ENCODE results near the gene ZNF12. TPM values are rescaled to one million over a fixed set of nuclear protein-coding genes. Genes with fewer than 3 reads are reported as not detected.
A peak's percentile ranks its signal among the peaks of the same experiment; 100 is the strongest.
"Not testable (repeated sequence)": the region's sequence is repeated elsewhere in the genome, so short reads cannot be mapped to it uniquely, and the experiment has no call there.

Gene ZNF12
- total RNA-seq, 1 donor from 2014 or later = 30.8 TPM

DNA sequence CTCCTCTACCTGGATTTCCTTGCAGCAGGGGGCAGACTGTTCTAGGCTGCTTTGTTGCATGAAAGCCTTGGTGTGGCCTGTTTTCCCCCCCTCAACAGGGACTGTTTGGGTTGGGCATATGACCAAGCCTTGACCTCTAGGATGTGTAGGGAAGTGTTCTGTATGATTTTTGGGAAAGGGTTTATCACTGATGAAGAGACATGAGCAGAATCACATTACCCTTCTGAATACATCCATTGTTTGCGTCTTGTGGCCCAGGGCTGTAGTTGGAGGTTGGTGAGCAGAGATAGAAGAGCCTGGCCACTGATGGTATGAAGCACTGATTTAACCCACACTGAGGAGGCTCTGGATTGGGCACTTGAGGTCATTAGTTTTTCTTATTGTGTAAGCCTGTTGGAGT lies 26.6 kb downstream of the ZNF12 start:
- H3K27ac Mint-ChIP-seq (ENCODE audit: unreplicated experiment) = no peak overlapping the region
- peaks cover 72% of the 10 kb centered on the region for H3K36me3 Mint-ChIP-seq (ENCODE audit: low read depth, unreplicated experiment)
- H3K4me3 Mint-ChIP-seq (ENCODE audit: unreplicated experiment) = peak overlapping the region; percentile 0
- peaks cover 49% of the 10 kb centered on the region for H3K9me3 Mint-ChIP-seq (ENCODE audit: unreplicated experiment)
- H3K4me1 Mint-ChIP-seq (ENCODE audit: unreplicated experiment) = no peaks in the 10 kb centered on the region
- H3K27me3 Mint-ChIP-seq (ENCODE audit: unreplicated experiment) = no peaks in the 10 kb centered on the region
- TF ChIP-seq, protein P1, sequence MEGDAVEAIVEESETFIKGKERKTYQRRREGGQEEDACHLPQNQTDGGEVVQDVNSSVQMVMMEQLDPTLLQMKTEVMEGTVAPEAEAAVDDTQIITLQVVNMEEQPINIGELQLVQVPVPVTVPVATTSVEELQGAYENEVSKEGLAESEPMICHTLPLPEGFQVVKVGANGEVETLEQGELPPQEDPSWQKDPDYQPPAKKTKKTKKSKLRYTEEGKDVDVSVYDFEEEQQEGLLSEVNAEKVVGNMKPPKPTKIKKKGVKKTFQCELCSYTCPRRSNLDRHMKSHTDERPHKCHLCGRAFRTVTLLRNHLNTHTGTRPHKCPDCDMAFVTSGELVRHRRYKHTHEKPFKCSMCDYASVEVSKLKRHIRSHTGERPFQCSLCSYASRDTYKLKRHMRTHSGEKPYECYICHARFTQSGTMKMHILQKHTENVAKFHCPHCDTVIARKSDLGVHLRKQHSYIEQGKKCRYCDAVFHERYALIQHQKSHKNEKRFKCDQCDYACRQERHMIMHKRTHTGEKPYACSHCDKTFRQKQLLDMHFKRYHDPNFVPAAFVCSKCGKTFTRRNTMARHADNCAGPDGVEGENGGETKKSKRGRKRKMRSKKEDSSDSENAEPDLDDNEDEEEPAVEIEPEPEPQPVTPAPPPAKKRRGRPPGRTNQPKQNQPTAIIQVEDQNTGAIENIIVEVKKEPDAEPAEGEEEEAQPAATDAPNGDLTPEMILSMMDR (IDR thresholded peaks at IDR 0.05; ENCODE audit: unreplicated experiment) = no peak
- DNase-seq (ENCODE audit: low spot score) = no peak

DNA sequence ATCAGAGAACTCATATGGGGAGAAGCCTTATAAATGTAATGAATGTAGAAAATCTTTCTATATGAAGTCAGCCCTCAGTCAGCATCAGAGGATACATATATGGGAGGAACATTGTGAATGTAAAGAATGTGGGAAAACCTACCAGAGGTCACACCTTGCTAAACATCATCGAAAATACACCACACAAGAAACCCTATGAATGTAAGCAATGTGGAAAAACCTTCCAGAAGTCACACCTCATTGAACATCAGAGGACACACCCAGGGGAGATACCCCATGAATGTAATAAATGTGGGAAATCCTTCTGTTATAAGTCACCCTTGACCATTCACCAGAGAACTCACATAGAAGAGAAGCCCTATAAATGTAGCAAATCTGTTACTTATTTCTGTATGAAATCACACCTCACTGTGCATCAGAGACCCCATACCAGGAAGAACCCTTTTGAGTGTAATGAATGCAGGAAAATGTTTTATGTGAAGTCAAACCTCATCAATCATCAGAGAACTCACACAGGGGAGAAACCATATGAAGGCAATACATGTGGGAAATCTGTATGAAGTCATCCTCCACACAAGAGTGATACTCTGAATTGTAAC lies 30.8 kb downstream of the ZNF12 start:
- no peak overlapping the region for H3K4me3 Mint-ChIP-seq (ENCODE audit: unreplicated experiment)
- no peak overlapping the region for H3K27ac Mint-ChIP-seq (ENCODE audit: unreplicated experiment)
- H3K9me3 Mint-ChIP-seq (ENCODE audit: unreplicated experiment) = peaks cover 57% of the 10 kb centered on the region
- H3K27me3 Mint-ChIP-seq (ENCODE audit: unreplicated experiment) = peaks cover 5% of the 10 kb centered on the region
- no peak for DNase-seq (ENCODE audit: low spot score)
- TF ChIP-seq, protein P1 (IDR thresholded peaks at IDR 0.05; ENCODE audit: unreplicated experiment) = no peak
- no peaks in the 10 kb centered on the region for H3K4me1 Mint-ChIP-seq (ENCODE audit: unreplicated experiment)
- H3K36me3 Mint-ChIP-seq (ENCODE audit: low read depth, unreplicated experiment) = peaks cover 59% of the 10 kb centered on the region

DNA sequence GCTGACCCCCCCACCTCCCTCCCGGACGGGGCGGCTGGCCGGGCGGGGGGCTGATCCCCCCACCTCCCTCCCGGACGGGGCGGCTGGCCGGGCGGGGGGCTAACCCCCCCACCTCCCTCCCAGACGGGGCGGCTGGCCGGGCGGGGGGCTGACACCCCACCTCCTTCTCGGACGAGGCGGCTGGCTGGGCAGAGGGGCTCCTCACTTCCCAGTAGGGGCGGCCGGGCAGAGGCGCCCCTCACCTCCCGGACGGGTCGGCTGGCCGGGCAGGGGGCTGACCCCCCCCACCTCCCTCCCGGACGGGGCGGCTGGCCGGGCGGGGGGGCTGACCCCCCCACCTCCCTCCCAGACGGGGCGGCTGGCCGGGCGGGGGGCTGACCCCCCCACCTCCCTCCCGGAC lies 35.9 kb downstream of the ZNF12 start:
- not testable (repeated sequence) for DNase-seq (ENCODE audit: low spot score); H3K27ac Mint-ChIP-seq (ENCODE audit: unreplicated experiment); H3K4me1 Mint-ChIP-seq (ENCODE audit: unreplicated experiment); H3K4me3 Mint-ChIP-seq (ENCODE audit: unreplicated experiment)
- H3K27me3 Mint-ChIP-seq (ENCODE audit: unreplicated experiment) = peaks cover 11% of the 10 kb centered on the region
- H3K36me3 Mint-ChIP-seq (ENCODE audit: low read depth, unreplicated experiment) = peaks cover 60% of the 10 kb centered on the region
- peaks cover 46% of the 10 kb centered on the region for H3K9me3 Mint-ChIP-seq (ENCODE audit: unreplicated experiment)

DNA sequence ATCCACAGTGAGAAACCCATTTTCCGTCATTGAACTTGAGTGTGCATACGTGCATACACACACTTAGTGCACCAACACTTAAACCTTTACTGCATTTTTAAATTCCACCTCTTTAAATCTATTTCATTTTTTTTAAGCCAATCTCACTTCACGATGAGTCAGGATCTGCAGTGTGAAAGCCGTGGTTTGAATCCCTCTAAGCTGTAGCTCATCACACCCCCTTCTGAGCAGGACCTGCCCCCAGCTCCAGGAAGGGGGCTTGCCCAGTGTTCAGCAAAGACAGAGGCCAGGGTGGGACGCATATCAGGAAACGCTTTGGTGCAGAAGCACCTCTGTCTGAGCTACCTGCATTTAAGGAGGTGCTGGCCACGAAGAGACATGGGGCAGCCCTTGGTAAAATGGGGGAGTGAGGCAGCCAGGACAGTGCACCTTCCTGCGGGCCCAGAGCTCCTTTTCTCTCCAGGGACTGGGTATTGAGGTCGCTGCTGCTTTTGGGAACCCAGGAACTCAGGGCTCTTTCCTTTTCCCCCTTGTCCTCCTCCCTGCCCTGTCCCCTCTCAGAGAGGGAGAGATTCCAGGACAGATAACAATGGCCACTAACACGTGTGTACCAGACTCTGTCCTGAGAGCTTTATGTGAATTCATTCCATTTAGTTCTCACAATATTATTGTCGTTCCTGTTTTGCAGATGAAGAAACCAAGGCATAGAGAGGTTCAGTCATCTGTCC lies 48.0 kb downstream of the ZNF12 start:
- TF ChIP-seq, protein P1 (IDR thresholded peaks at IDR 0.05; ENCODE audit: unreplicated experiment) = no peak
- no peak for DNase-seq (ENCODE audit: low spot score)
- Mint-ChIP-seq H3K27ac (ENCODE audit: unreplicated experiment) (no peak overlapping the region), H3K27me3 (ENCODE audit: unreplicated experiment) (peaks cover 9% of the 10 kb centered on the region), H3K36me3 (ENCODE audit: low read depth, unreplicated experiment) (peaks cover 13% of the 10 kb centered on the region), H3K4me3 (ENCODE audit: unreplicated experiment) (no peak overlapping the region), H3K9me3 (ENCODE audit: unreplicated experiment) (no peaks in the 10 kb centered on the region), H3K4me1 (ENCODE audit: unreplicated experiment) (peaks cover 8% of the 10 kb centered on the region)

DNA sequence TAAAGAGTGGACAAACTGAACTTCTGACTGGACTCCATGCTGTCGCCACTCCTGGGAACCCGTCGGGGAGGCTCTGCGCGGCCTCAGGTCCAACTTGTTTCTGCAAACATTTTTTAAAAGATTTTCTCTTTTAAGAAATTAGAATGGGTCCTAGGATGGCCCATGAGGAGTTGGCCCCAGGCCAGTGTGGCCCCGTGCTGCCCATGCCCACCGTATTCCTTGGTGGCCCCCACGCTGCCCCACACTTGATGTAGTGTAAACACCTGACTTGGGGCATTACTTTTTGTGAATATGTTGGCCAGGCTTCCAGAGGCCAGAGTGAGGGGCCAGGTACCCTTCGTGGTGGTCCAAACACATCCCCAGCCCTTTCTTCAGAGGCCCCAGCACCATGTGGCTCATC lies 50.3 kb downstream of the ZNF12 start:
- peaks cover 8% of the 10 kb centered on the region for H3K4me1 Mint-ChIP-seq (ENCODE audit: unreplicated experiment)
- DNase-seq (ENCODE audit: low spot score) = no peak
- H3K4me3 Mint-ChIP-seq (ENCODE audit: unreplicated experiment) = no peak overlapping the region
- H3K27ac Mint-ChIP-seq (ENCODE audit: unreplicated experiment) = no peak overlapping the region
- H3K9me3 Mint-ChIP-seq (ENCODE audit: unreplicated experiment) = no peaks in the 10 kb centered on the region
- peaks cover 7% of the 10 kb centered on the region for H3K27me3 Mint-ChIP-seq (ENCODE audit: unreplicated experiment)
- peaks cover 16% of the 10 kb centered on the region for H3K36me3 Mint-ChIP-seq (ENCODE audit: low read depth, unreplicated experiment)
- TF ChIP-seq, protein P1 (IDR thresholded peaks at IDR 0.05; ENCODE audit: unreplicated experiment) = no peak

Data from endothelial cell (in vitro differentiated cells).